BJ (cell line): Measurements from ENCODE around the gene IPCEF1. TPM values are rescaled to one million over a fixed set of nuclear protein-coding genes. Genes with fewer than 3 reads are reported as not detected.
A peak's percentile ranks its signal among the peaks of the same experiment; 100 is the strongest.

ENCODE experiments used
- CTCF ChIA-PET: fragments of 350-600 bp; formaldehyde crosslinking; extraction: SDS; loops from one replicate; lab custom pipeline; 2021; ENCODE audit warnings: antibody characterized with exemption, inconsistent platforms; lab: Yijun Ruan, JAX
- POLR2A ChIA-PET: fragments of 300-600 bp; sonication (Branson Sonifier 250); formaldehyde crosslinking; extraction: SDS; loops from one replicate; lab custom pipeline; 2021; ENCODE audit warnings: antibody characterized with exemption; lab: Charles Lee
- DNase-seq: peaks from one replicate; pipeline ENCODE4 v3.0.0-alpha.2; 2011; ENCODE audit warnings: low read depth
- H3K27me3 ChIP-seq: 2 replicates; pipeline ENCODE4 v1.6.0; 2011; ENCODE audit warnings: low read length; ENCODE audit not compliant: control insufficient read depth, insufficient read depth
- H3K36me3 ChIP-seq: 2 replicates; pipeline ENCODE4 v1.5.1; 2011; ENCODE audit warnings: low read length; ENCODE audit not compliant: control insufficient read depth, insufficient read depth
- H3K4me3 ChIP-seq: 2 replicates; pipeline ENCODE4 v1.5.1; 2011; ENCODE audit warnings: low read depth, mild to moderate bottlenecking, control low read depth, low read length
- polyA plus RNA-seq: library from polyadenylated mRNA; depleted of rRNA; stranded (reverse); fragments of >200 nt; gene quantifications from 2 replicates; pipeline ENCODE4 v1.2.3, GENCODE V29; 2011
- TF ChIP-seq, protein P1 (sequence below): IDR thresholded peaks from 2 replicates; pipeline ENCODE4 v1.5.1; 2011; ENCODE audit warnings: low read depth, mild to moderate bottlenecking, control low read depth, inconsistent platforms, low read length, moderate library complexity; ENCODE audit not compliant: insufficient read depth

Gene IPCEF1
- polyA plus RNA-seq, 1 experiment, result 0.02 TPM

DNA sequence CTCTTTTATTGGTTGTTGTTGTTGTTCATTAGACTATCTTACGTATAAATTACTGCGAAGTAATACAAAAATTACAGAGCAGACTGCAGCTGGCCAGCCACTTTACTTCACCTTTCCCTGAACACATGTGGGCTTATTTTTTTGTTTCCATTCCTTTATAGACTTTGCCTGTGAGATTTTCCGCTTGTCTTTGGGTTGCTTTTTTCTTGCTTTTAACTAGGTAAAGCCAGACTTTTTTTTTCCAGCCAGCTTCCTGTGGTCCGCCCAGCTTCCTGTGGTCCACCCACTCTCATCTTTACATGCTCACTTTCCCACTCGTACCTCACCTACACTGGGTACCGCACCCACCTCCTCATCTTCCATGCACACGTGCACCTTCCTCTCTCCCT, 79.0 kb downstream of the IPCEF1 start:
- Histone ChIP-seq H3K36me3 (no peaks in the 10 kb centered on the region), H3K4me3 (no peak overlapping the region), H3K27me3 (no peaks in the 10 kb centered on the region)
- CTCF ChIA-PET, result interaction anchor here (0.7 to 4.8 kb wide), 10 partner anchors 11 to 123 kb away, joined by 3 to 25 read pairs (median 4); no protein-coding TSS in a partner anchor
- POLR2A ChIA-PET, result no interaction called here
- TF ChIP-seq, protein P1, sequence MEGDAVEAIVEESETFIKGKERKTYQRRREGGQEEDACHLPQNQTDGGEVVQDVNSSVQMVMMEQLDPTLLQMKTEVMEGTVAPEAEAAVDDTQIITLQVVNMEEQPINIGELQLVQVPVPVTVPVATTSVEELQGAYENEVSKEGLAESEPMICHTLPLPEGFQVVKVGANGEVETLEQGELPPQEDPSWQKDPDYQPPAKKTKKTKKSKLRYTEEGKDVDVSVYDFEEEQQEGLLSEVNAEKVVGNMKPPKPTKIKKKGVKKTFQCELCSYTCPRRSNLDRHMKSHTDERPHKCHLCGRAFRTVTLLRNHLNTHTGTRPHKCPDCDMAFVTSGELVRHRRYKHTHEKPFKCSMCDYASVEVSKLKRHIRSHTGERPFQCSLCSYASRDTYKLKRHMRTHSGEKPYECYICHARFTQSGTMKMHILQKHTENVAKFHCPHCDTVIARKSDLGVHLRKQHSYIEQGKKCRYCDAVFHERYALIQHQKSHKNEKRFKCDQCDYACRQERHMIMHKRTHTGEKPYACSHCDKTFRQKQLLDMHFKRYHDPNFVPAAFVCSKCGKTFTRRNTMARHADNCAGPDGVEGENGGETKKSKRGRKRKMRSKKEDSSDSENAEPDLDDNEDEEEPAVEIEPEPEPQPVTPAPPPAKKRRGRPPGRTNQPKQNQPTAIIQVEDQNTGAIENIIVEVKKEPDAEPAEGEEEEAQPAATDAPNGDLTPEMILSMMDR, result no peak
- DNase-seq, result no peak

DNA sequence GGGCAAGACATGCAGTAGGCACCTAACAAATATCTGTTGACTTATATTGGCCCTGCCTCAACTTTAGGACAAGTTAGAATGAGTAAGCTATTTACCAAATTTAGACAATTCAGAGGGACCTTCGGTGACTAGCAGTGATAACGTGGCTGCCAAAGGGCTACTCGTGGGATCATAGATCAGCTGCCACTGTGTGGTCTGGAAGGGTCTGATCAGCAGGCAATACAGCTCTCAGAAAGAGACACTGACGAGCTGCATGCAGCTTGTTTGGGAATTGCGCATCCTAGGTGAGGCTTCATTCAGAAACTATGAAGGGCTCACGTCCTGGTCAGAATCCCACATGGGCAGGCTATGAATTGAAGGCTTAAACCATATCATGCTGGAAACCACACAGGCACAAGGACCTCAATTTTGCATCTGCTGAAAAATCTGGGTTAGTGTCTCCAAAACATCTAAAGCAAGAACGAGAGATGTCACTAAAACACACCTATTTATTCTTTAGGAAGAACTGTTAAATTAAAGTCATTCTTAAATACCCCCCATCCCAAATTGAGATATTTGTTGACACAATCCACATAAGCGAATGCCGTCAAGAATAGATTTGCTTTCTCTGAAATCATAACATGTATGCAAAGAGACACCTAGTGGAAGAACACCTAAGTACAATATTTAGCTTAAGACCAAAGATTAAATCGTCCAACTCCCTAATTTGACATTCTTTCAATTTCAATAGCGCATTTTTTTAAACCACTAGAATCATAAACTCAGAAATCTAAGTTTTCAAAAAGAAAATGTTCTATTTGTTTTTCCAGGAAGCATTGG, 79.6 kb downstream of the IPCEF1 start:
- ChIA-PET POLR2A (no interaction called here), CTCF (interaction anchor here (0.6 to 4.8 kb wide), 13 partner anchors 11 to 123 kb away, joined by 3 to 25 read pairs (median 4); no protein-coding TSS in a partner anchor)
- no peak overlapping the region for H3K4me3 ChIP-seq

DNA sequence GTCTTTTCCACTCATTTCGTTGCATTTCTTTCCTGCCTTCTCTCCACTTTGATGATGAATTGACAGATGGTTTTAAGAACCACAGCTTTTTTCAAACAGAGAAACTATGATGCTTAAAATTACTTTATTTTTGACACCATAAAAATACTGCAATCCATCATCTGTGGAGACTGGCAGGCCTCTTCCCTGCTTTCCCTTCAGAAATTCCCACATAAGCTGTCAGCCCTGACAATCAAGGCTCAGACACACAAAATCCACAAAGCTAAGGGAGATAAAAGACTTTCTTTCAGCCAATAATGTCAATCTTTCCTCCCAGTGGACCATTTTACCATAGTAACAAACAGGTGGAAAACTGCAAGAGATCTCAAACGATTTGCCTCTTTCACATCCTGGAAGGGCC, 82.4 kb downstream of the IPCEF1 start:
- H3K27me3 ChIP-seq, result no peaks in the 10 kb centered on the region
- H3K4me3 ChIP-seq, result no peak overlapping the region
- TF ChIP-seq, protein P1, result no peak
- ChIA-PET POLR2A (no interaction called here), CTCF (interaction anchor here (1.0 to 4.8 kb wide), 4 partner anchors 13 to 120 kb away, joined by 3 to 25 read pairs (median 8); no protein-coding TSS in a partner anchor)
- H3K36me3 ChIP-seq, result no peaks in the 10 kb centered on the region
- DNase-seq, result no peak

More for the DNA sequence above, 79.6 kb downstream of the IPCEF1 start:
- DNase-seq, result no peak
- TF ChIP-seq, protein P1, result peak; percentile 50
- Histone ChIP-seq H3K27me3 (no peaks in the 10 kb centered on the region), H3K36me3 (no peaks in the 10 kb centered on the region)

DNA sequence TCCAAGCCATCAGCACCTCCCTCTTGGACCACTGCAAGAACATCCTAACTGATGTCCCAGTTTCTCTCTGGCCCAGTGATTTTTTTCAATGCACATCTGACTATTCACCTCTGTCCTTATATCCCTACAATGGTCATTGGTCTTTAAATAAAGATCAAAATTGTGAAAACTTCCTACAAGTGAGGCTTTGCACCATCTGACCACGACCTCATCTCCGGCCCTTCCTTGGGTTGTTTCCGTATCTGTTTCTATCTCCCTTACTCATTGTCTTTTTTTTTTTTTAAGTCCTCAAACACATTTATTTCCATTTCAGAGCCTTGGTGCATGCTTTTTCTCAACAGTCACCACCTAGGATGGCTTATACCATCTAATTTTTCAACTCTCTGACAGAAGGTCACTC, 88.1 kb downstream of the IPCEF1 start:
- DNase-seq, result no peak
- TF ChIP-seq, protein P1, result no peak
- H3K4me3 ChIP-seq, result no peak overlapping the region
- H3K36me3 ChIP-seq, result no peaks in the 10 kb centered on the region
- H3K27me3 ChIP-seq, result no peaks in the 10 kb centered on the region
- ChIA-PET POLR2A (no interaction called here), CTCF (no interaction called here)

DNA sequence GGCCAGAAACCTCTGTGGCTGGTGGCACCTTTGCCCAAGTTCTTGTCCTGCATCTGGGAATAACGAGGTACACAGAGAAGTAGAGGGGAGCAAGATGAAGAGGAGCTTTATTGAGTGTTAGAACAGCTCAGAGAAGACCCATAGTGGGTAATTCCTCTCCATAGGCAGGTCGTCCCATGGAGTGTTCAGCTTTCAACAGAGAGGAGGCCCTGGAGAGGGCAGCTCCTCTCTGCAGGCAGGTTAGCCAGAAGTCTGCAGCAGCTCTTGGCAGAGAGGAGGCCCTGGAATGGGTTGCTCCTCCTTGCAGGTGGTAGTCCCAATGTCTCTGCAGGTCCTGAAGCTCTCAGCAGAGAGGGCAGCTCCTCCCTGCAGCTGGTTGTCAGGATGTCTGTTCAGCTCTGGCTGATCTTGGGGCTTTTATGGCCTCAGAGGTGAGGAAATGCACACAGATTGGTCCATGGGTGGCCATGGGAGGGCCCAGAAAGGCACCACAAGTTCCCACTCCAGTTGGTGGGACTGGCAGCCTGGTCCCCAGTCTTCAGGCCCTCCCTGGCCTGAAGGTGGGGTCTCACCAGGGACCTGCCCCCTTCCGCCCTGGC, 89.0 kb downstream of the IPCEF1 start:
- H3K36me3 ChIP-seq, result no peaks in the 10 kb centered on the region
- ChIA-PET POLR2A (no interaction called here), CTCF (interaction anchor here (0.8 kb wide), 1 partner anchor 18 kb away, joined by 4 read pairs; no protein-coding TSS in a partner anchor)
- TF ChIP-seq, protein P1, result no peak
- no peak overlapping the region for H3K4me3 ChIP-seq
- no peaks in the 10 kb centered on the region for H3K27me3 ChIP-seq
- DNase-seq, result no peak
